Astrocyte (in vitro differentiated cells and primary cell): Measurements from ENCODE around the gene POFUT2.

Source experiments
- CTCF ChIP-seq: IDR thresholded peaks from 2 replicates; pipeline ENCODE4 v1.5.1; 2011; ENCODE audit warnings: low read depth, mild to moderate bottlenecking, inconsistent platforms, low read length, moderate library complexity; ENCODE audit not compliant: insufficient read depth
- EZH2 ChIP-seq: IDR thresholded peaks from 2 replicates; pipeline ENCODE4 v1.6.1; 2012; ENCODE audit warnings: mild to moderate bottlenecking, low read length, inconsistent platforms; ENCODE audit not compliant: insufficient read depth

DNA sequence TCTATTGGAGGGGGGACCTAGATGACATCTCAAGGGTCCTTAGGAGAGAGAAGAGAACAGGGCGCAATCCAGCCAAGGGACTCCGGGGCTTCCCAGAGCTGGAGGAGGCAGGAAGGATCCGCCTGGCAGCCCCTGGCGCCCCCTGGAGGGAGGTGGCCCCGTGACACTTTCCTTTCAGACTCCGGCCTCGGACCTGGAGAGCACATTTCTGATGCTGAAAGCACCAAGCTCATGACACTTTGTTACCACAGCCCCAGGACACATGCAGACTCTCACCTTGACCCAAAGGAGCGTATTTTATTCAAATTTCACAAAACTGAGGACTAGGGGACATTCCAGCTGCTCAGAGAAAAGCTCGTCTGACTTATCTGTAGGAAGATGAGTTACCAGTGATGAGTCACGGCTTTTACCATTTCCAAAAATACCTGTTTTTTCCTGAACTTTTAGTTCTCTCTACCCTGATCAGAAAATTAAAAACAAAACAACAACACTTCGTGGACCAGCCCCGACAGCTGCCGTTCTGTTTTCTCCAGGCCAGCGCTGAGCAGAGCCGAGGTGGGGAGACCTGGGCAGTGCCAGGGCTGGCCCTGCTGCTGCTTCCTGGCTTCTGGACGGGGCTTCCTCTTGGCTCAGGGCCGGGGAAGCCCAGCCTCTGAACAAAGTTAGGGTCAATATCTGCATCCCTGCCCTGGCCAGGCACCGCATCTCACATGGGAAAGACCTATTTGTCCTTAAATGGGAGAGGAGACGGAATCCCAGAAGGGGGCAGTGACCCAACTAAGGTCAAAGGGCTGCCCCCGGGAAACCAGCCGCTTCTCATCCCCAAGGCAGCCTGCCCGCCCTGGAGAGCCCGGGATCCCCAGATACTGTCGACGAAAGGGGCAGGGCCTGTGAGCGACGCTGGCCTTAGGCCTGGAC is 21.6 kb upstream of the POFUT2 start:
- TF ChIP-seq CTCF (peak; percentile 70), EZH2 (no peak)
